ENCODE measurements around the gene MCRS1.

DNA sequence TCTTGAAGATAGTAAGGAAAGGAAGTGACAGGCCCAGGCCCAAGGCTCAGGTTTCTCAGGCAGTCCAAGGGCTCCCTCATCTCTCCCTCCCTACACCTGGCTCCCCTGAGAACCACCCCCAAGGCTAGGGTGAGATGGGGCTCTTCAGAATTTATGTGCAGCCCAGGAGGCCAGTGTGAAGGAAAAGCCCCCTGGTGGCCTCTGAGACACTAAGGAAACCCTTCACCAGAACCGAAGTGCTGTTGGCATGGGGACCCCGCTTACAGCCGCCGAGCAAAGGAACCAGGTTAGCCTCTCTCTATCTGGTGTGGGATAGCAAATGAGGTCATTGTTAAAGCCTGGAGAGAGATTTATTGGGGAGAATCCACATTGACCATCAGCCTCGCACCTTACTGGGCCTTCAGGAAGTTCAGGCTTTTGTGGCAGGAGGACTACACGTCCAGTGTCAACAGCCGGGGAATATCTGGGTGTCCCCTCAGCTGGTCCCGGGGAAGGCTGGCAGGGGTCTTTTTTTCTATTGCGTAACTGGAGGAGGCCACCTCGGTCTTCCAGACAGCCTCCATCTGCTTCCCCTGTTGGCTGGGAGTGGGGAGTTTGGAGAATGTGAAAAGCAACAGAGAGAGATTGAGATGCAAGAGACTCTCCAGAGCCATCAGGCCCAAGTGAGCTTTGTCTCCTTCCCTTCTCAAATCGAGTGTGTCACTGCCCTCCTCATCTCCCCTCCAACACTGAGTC, 19.4 kb upstream of the MCRS1 start:
- TF ChIP-seq, protein P1, sequence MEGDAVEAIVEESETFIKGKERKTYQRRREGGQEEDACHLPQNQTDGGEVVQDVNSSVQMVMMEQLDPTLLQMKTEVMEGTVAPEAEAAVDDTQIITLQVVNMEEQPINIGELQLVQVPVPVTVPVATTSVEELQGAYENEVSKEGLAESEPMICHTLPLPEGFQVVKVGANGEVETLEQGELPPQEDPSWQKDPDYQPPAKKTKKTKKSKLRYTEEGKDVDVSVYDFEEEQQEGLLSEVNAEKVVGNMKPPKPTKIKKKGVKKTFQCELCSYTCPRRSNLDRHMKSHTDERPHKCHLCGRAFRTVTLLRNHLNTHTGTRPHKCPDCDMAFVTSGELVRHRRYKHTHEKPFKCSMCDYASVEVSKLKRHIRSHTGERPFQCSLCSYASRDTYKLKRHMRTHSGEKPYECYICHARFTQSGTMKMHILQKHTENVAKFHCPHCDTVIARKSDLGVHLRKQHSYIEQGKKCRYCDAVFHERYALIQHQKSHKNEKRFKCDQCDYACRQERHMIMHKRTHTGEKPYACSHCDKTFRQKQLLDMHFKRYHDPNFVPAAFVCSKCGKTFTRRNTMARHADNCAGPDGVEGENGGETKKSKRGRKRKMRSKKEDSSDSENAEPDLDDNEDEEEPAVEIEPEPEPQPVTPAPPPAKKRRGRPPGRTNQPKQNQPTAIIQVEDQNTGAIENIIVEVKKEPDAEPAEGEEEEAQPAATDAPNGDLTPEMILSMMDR (conservative IDR thresholded peaks at IDR 0.05; ENCODE audit: low read length): no peak
- no peak for TF ChIP-seq EZH2phosphoT487 (IDR thresholded peaks at IDR 0.05; ENCODE audit: borderline replicate concordance, low read depth, low read length)

Data from OCI-LY7 (cell line).